Memory B cell (primary cell): ENCODE results near the gene VSNL1.

Source experiments
- ATAC-seq: fragments of 150-1000 bp; cut with Tn5 transposase; 2 replicates; pipeline ENCODE4 v1.10.0; 2021; ENCODE audit warnings: low read depth, mild to moderate bottlenecking, moderate library complexity
- DNase-seq, 2 donors: peaks; one replicate each; pipeline ENCODE4 v3.0.0; 2022; ENCODE audit warnings: low spot score in 2 of 2
- H3K27ac Mint-ChIP-seq: one replicate; pipeline ENCODE4 v1.8.0; 2022; ENCODE audit warnings: mild to moderate bottlenecking, moderate library complexity, mixed read lengths
- H3K27me3 Mint-ChIP-seq: one replicate; pipeline ENCODE4 v1.8.0; 2022; ENCODE audit warnings: mixed read lengths
- H3K36me3 Mint-ChIP-seq: one replicate; pipeline ENCODE4 v1.8.0; 2022; ENCODE audit warnings: mild to moderate bottlenecking, mixed read lengths
- H3K4me1 Mint-ChIP-seq: one replicate; pipeline ENCODE4 v1.8.0; 2022; ENCODE audit warnings: mixed read lengths
- H3K4me3 Mint-ChIP-seq: one replicate; pipeline ENCODE4 v1.8.0; 2022; ENCODE audit warnings: mild to moderate bottlenecking, moderate library complexity, mixed read lengths
- H3K9me3 Mint-ChIP-seq: one replicate; pipeline ENCODE4 v1.8.0; 2022; ENCODE audit warnings: mixed read lengths

VSNL1 gene

GRCh38 chr2:17620280-17620679 lies 79.8 kb downstream of the VSNL1 start:
- Mint-ChIP-seq H3K4me3 (no peak overlapping the region), H3K4me1 (no peaks in the 10 kb centered on the region), H3K36me3 (no peaks in the 10 kb centered on the region), H3K27me3 (peaks cover 9% of the 10 kb centered on the region), H3K9me3 (no peaks in the 10 kb centered on the region), H3K27ac (no peak overlapping the region)
- ATAC-seq (no peak), DNase-seq (no peak)

GRCh38 chr2:17620841-17621240 lies 80.3 kb downstream of the VSNL1 start:
- DNase-seq, result no peak
- no peak for ATAC-seq
- Mint-ChIP-seq H3K4me1 (no peaks in the 10 kb centered on the region), H3K27me3 (peaks cover 9% of the 10 kb centered on the region), H3K36me3 (no peaks in the 10 kb centered on the region), H3K4me3 (no peak overlapping the region), H3K9me3 (no peaks in the 10 kb centered on the region), H3K27ac (no peak overlapping the region)

- Mint-ChIP-seq H3K9me3 (no peaks in the 10 kb centered on the region), H3K36me3 (no peaks in the 10 kb centered on the region), H3K4me1 (no peaks in the 10 kb centered on the region), H3K4me3 (no peak overlapping the region), H3K27me3 (peaks cover 9% of the 10 kb centered on the region), H3K27ac (no peak overlapping the region)
- DNase-seq, result no peak
- ATAC-seq, result no peak
Measured at GRCh38 chr2:17621781-17622180, 81.3 kb downstream of the VSNL1 start.

GRCh38 chr2:17625446-17625845 lies 85.0 kb downstream of the VSNL1 start:
- ATAC-seq (no peak), DNase-seq (no peak)
- peaks cover 4% of the 10 kb centered on the region for H3K9me3 Mint-ChIP-seq
- H3K27ac Mint-ChIP-seq, result no peak overlapping the region
- H3K4me3 Mint-ChIP-seq, result no peak overlapping the region
- H3K4me1 Mint-ChIP-seq, result no peaks in the 10 kb centered on the region
- H3K36me3 Mint-ChIP-seq, result no peaks in the 10 kb centered on the region
- peaks cover 4% of the 10 kb centered on the region for H3K27me3 Mint-ChIP-seq

- no peak overlapping the region for H3K4me3 Mint-ChIP-seq
- no peaks in the 10 kb centered on the region for H3K36me3 Mint-ChIP-seq
- H3K27me3 Mint-ChIP-seq, result peaks cover 3% of the 10 kb centered on the region
- H3K9me3 Mint-ChIP-seq, result peaks cover 4% of the 10 kb centered on the region
- DNase-seq, result no peak
- no peak overlapping the region for H3K27ac Mint-ChIP-seq
- no peak for ATAC-seq
- no peaks in the 10 kb centered on the region for H3K4me1 Mint-ChIP-seq
Measured at GRCh38 chr2:17626986-17627385, 86.5 kb downstream of the VSNL1 start.

GRCh38 chr2:17627434-17627833 lies 86.9 kb downstream of the VSNL1 start:
- no peaks in the 10 kb centered on the region for H3K36me3 Mint-ChIP-seq
- DNase-seq (no peak), ATAC-seq (no peak)
- H3K27me3 Mint-ChIP-seq, result peaks cover 3% of the 10 kb centered on the region
- no peak overlapping the region for H3K4me3 Mint-ChIP-seq
- no peaks in the 10 kb centered on the region for H3K4me1 Mint-ChIP-seq
- H3K27ac Mint-ChIP-seq, result no peak overlapping the region
- H3K9me3 Mint-ChIP-seq, result peaks cover 4% of the 10 kb centered on the region

GRCh38 chr2:17628349-17629261 lies 88.1 kb downstream of the VSNL1 start:
- H3K4me3 Mint-ChIP-seq, result no peak overlapping the region
- ATAC-seq (no peak), DNase-seq (no peak)
- peaks cover 4% of the 10 kb centered on the region for H3K9me3 Mint-ChIP-seq
- no peak overlapping the region for H3K27ac Mint-ChIP-seq
- no peaks in the 10 kb centered on the region for H3K4me1 Mint-ChIP-seq
- H3K36me3 Mint-ChIP-seq, result no peaks in the 10 kb centered on the region
- peaks cover 3% of the 10 kb centered on the region for H3K27me3 Mint-ChIP-seq

GRCh38 chr2:17630089-17630488 lies 89.6 kb downstream of the VSNL1 start:
- H3K27me3 Mint-ChIP-seq, result peaks cover under 1% of the 10 kb centered on the region
- no peaks in the 10 kb centered on the region for H3K36me3 Mint-ChIP-seq
- H3K4me1 Mint-ChIP-seq, result no peaks in the 10 kb centered on the region
- ATAC-seq, result no peak
- no peak overlapping the region for H3K27ac Mint-ChIP-seq
- peaks cover 4% of the 10 kb centered on the region for H3K9me3 Mint-ChIP-seq
- no peak for DNase-seq
- H3K4me3 Mint-ChIP-seq, result no peak overlapping the region

GRCh38 chr2:17634997-17635396 lies 94.5 kb downstream of the VSNL1 start:
- no peaks in the 10 kb centered on the region for H3K9me3 Mint-ChIP-seq
- no peaks in the 10 kb centered on the region for H3K27me3 Mint-ChIP-seq
- H3K36me3 Mint-ChIP-seq, result no peaks in the 10 kb centered on the region
- H3K4me1 Mint-ChIP-seq, result no peaks in the 10 kb centered on the region
- no peak overlapping the region for H3K27ac Mint-ChIP-seq
- H3K4me3 Mint-ChIP-seq, result no peak overlapping the region
- ATAC-seq (no peak), DNase-seq (no peak)

GRCh38 chr2:17636257-17636656 lies 95.8 kb downstream of the VSNL1 start:
- H3K4me1 Mint-ChIP-seq, result no peaks in the 10 kb centered on the region

GRCh38 chr2:17637131-17637906 lies 96.8 kb downstream of the VSNL1 start:
- H3K4me1 Mint-ChIP-seq, result no peaks in the 10 kb centered on the region

More at GRCh38 chr2:17636257-17636656, 95.8 kb downstream of the VSNL1 start:
- DNase-seq, result no peak
- Mint-ChIP-seq H3K27me3 (no peaks in the 10 kb centered on the region), H3K27ac (no peak overlapping the region), H3K36me3 (no peaks in the 10 kb centered on the region), H3K9me3 (no peaks in the 10 kb centered on the region), H3K4me3 (no peak overlapping the region)
- ATAC-seq, result no peak

GRCh38 chr2:17638196-17638743 lies 97.8 kb downstream of the VSNL1 start:
- H3K4me3 Mint-ChIP-seq, result no peak overlapping the region
- DNase-seq (no peak), ATAC-seq (no peak)
- no peaks in the 10 kb centered on the region for H3K9me3 Mint-ChIP-seq
- H3K27ac Mint-ChIP-seq, result no peak overlapping the region
- H3K36me3 Mint-ChIP-seq, result peaks cover 3% of the 10 kb centered on the region
- H3K4me1 Mint-ChIP-seq, result no peaks in the 10 kb centered on the region
- H3K27me3 Mint-ChIP-seq, result no peaks in the 10 kb centered on the region

More at GRCh38 chr2:17637131-17637906, 96.8 kb downstream of the VSNL1 start:
- no peaks in the 10 kb centered on the region for H3K36me3 Mint-ChIP-seq
- ATAC-seq, result no peak
- no peaks in the 10 kb centered on the region for H3K27me3 Mint-ChIP-seq
- no peak for DNase-seq
- H3K4me3 Mint-ChIP-seq, result no peak overlapping the region
- no peaks in the 10 kb centered on the region for H3K9me3 Mint-ChIP-seq
- no peak overlapping the region for H3K27ac Mint-ChIP-seq

GRCh38 chr2:17640406-17640805 lies 99.9 kb downstream of the VSNL1 start:
- H3K9me3 Mint-ChIP-seq, result no peaks in the 10 kb centered on the region
- no peaks in the 10 kb centered on the region for H3K4me1 Mint-ChIP-seq
- ATAC-seq (no peak), DNase-seq (no peak)
- H3K27me3 Mint-ChIP-seq, result no peaks in the 10 kb centered on the region
- no peak overlapping the region for H3K4me3 Mint-ChIP-seq
- H3K27ac Mint-ChIP-seq, result no peak overlapping the region
- peaks cover 3% of the 10 kb centered on the region for H3K36me3 Mint-ChIP-seq

GRCh38 chr2:17643031-17643615 lies 102.6 kb downstream of the VSNL1 start:
- H3K9me3 Mint-ChIP-seq, result no peaks in the 10 kb centered on the region
- H3K4me1 Mint-ChIP-seq, result peaks cover 3% of the 10 kb centered on the region
- H3K27me3 Mint-ChIP-seq, result no peaks in the 10 kb centered on the region
- peaks cover 3% of the 10 kb centered on the region for H3K36me3 Mint-ChIP-seq
- DNase-seq (no peak), ATAC-seq (no peak)
- H3K27ac Mint-ChIP-seq, result no peak overlapping the region
- H3K4me3 Mint-ChIP-seq, result no peak overlapping the region
